NCI-H2081 treated with DMSO at 0.1 percent for 48 hours (cell line): ENCODE measurements around the gene GNG14.
"Not testable (repeated sequence)": the region's sequence is repeated elsewhere in the genome, so short reads cannot be mapped to it uniquely, and the experiment has no call there.

Experiments used
- DNase-seq: peaks from one replicate; lab custom pipeline; 2025; lab: John Stamatoyannopoulos, UW

The GNG14 gene

DNA sequence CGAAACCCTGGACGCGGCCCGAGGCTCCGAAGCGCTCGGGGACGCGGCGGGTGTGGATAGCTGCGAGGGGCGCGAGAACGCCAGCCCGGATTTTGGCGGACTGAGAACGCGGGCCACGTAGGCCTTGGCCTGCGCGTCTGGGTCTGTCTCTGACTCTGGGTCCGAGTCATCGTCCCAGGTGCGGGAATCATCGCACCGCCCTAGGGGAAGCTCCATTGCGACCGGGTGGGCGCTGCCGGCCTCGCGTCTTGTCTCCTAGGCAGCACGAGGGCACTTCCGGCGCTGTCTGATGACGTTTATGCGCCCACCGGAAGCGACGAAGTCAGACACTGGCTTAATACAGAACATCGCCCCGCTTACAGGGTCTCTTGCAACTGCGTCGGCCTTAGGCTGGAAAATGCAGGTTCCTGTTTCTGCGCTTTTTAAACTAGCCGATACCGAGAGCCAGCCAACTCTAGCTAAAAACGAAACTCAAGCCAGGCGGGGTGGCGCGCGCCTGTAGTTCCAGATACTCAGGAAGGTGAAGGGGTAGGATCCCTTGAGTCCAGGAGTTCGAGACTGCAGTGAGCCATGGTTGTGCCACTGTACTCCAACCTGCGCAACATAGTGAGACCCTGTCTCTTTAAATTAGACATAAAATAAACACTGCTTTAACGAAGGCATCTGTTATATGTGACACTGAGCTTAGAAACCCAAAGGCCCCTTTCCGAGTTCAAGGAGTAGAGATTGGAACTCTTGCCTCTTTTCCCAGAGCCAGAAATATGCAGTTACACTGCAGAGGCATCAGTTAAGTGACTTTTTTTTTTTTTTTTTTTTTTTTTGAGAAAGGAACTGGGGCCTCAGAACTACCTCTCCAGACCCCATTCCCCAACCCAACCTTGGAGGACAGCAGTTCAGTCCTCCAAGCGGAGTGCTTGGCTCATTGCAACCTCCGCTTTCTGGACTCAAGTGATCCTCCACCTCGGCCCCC lies 8.9 kb downstream of the GNG14 start, which contains the start of gene FBXW9:
TSS of gene FBXW9 (minus strand) at position 266 of the 970 bp plus-strand sequence. CDS start at position 216, 50 bp downstream.
- peak; percentile 3 for DNase-seq

DNA sequence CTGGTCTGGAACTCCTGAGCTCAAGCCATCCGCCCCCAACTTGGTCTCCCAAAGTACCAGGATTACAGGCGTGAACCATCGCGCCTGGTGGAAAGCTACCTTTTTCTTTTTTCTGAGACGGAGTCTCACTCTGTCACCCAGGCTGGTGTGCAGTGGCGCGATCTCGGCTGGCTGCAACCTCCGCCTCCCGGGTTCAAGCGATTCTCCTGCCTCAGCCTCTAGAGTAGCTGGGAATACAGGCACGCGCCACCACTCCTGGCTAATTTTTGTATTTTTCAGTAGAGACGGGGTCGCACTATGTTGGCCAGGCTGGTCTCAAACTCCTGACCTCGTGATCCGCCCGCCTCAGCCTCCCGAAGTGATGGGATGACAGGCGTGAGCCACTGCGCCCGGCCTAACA lies 9.6 kb downstream of the GNG14 start:
- DNase-seq: not testable (repeated sequence)

DNA sequence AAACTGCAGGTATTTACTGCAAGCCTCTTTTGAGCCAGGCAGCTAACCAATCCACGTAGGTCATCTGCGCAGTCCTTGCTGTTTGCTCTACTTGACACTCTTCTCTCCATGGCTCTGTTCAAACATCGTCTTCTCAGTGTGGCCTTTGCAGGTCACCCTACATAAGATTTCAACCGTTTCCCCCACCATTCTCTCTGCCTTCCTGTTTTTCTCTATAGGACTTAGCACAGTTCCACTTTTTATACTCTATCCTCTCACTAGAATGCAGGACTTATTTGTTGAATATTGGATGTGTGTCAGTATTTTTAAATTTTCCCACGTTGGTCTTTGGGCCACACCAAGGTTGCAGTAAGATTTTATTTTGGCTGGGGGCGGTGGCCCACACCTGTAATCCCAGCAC lies 10.3 kb downstream of the GNG14 start:
- no peak for DNase-seq

DNA sequence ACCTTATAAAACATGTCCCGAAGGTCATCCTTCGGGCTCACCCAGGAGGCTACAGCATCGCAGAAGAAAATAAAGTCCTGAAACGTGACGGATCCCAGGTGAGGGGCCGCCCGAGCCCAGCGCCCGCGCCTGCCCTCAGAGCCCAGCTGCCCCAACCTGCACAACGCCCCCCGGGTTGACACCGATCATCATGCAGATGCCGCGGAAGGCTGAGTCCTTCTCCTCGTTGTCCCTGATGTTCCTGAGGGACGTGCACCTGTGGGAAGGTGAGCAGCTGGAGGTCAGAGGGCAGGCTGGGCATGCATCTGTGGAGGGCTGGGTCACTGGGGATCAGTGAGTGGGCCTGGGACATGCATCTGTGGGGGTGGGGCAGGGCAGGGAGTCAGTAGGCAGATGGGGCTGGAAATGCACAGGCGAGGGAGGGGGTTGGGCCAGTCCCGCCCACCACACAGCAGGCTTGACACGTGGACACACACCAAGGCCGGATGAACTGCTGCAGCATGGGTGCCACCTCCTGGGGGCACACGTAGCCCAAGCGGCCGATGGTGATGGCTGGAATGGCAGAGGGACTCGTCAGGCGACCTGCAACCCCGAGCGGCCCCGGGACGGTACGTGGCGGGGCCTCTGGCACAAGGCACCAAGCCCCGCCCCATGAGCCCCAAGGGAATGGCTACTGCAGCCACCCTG lies 13.9 kb downstream of the GNG14 start:
- DNase-seq: no peak

DNA sequence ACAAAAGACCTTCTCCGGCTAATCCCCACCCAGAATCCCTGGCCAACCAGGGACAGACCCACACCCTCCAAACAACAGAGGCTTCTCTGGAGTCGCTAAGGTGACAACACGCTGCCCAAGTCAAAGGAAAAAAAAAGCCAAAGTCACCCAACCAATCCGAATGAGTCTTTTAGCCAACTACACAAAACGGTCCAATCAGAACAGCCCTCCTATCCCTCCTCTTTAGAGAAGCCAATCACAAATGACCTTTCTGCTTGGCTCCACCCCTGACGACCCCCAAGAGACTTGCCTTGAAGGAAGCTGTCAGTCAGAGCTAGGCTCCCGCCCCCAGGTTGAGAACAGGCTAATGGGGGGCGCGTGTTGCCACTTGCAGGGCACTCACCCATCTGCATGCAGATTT lies 15.2 kb downstream of the GNG14 start:
- DNase-seq: no peak

DNA sequence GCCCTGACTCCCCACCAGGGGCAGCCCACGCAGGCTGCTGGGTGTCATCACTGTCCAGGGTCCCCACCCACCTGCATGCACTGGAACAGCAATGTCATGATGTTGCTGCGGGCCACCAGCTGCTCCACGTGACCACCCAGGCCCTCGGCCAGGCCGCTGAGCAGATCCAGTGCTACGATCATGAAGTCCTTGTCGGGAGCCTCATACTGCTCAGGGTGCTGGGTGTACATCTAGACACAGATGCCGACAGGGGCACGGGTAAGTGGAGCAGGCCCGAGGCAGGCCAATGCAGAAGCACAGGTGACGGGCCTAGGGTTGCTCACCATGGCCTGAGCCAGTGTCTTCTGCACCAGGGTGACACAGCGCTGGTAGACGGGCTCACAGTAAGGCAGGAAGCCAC lies 17.4 kb downstream of the GNG14 start:
- DNase-seq: no peak

DNA sequence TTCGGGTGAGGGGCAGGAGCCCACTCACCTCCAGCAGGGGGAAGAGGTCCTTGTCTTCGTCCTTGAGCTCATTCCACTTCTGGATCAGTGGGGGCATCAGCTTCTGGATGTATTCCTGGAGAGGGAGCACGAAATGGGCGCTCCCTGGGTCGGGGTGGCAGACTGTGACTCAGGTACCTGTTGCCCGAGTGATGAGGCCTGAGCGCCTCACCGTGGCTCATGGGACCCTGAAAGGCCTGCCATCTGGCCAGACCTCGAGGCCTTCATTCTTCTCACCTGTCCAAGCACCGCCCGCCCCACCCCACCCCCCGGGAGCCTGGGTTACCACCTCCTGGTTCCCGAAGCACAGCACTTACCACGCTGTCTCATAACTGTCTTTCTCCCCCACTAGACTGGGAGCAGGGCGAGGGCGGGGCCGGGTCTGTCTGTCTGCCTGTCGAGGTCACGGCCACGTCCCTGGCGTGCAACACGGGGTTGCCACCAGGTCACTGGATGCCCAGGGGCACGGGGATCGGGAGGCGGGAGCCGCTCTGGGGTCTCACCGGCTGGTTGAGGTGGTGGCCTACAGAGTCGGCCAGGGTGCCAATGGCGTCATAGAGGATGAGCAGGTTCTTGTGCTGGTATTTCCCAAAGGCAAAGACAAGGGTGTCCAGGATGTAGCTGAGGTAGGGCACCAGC lies 18.0 kb downstream of the GNG14 start:
- no peak for DNase-seq

DNA sequence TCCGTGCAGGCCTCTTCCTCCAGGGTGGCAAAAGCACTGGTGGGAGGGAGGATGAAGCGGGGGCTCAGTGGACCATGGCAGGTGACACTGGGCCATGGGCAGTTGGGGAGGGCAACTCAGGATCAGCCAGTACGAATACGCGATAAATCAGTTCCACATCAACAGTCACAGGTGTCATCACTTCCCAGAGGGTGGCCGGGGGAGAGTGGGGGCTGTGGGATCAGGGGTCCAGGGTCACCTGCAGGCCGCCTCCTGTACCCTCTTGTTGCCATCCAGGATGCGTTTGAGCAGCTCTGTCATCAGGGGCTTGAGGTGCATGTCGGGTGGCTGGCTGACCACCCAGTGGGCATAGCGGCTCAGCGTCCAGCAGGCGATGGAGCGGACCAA lies 18.5 kb downstream of the GNG14 start:
- DNase-seq: no peak

DNA sequence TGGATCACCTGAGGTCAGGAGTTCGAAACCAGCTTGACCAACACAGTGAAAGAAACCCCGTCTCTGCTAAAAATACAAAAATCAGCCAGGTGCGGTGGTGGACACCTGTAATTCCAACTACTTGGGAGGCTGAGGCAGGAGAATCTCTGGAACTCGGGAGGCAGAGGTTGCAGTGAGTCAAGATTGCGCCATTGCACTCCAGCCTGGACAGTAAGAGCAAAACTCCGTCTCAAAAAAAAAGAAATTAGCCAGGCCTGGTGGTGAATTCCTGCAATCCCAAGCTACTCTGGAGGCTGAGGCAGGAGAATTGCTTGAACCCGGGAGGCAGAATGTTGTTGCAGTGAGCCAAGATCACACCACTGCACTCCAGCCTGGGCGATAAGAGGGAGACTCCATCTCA lies 20.8 kb downstream of the GNG14 start:
- no peak for DNase-seq

DNA sequence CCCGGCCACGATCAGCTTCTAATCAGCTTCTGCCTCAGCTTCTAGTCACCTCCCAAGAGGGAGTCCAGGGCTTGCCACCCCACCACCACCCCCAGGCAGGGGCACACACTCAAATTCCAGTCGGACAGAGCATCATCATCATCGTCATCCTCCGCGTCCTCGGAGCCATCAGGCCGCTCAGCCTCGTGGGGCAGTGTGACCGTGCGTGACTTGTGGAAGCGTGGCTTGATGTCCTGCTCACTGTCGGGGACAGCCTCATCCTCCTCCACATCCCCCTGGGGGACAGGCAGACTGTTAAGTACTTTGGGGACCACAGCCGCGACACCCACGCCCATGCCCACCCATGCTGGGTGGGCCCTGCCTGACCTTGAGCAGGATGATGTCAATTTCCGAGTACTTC lies 23.4 kb downstream of the GNG14 start:
- DNase-seq: no peak

DNA sequence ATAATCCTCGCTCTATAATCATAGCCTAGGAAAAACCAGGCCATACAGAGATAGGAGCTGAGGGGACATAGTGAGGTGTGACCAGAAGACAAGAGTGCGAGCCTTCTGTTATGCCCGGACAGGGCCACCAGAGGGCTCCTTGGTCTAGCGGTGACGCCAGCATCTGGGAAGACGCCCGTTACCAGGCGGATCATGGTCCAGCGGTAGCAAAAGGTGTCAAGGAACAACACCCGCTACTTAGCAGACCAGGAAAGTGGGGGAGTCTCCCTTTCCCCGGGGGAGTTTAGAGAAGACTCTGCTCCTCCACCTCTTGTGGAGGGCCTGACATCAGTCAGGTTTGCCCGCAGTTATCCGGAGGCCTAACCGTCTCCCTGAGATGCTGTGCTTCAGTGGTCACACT lies 24.3 kb downstream of the GNG14 start:
- not testable (repeated sequence) for DNase-seq

DNA sequence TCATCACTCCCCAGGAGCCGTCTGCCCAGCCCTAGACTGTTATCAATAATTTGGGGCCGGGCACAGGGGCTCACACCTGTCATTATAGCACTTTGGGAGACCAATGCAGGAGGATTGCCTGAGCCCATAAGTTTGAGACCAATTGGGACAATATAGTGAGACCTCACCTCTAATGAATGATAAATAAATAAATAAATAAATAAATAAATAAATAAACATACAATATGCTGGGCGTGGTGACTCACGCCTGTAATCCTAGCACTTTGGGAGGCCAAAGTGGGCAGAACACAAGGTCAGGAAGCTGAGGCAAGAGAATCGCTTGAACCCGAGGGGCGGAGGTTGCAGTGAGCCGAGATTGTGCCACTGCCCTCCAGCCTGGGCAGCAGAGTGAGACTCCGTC lies 25.5 kb downstream of the GNG14 start:
- not testable (repeated sequence) for DNase-seq

DNA sequence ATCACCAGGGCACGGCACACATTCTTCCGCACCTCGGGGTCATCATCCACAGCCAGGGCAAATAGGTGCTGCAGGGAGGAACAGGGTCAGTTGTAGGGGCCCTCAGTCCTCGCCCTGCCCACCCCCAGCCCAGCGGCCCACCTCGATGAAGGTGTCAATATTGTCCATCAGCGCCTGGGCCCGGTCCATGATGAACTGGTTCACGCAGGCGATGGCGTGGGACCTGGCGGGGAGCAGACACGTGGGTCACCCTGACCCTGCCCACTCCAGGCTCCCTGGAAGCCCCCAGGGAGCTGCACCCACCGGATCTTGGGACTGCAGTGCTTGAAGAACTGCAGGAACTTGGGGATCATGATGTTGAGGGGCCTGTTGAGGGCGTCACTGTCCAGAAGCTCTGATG lies 27.3 kb downstream of the GNG14 start:
- no peak for DNase-seq

DNA sequence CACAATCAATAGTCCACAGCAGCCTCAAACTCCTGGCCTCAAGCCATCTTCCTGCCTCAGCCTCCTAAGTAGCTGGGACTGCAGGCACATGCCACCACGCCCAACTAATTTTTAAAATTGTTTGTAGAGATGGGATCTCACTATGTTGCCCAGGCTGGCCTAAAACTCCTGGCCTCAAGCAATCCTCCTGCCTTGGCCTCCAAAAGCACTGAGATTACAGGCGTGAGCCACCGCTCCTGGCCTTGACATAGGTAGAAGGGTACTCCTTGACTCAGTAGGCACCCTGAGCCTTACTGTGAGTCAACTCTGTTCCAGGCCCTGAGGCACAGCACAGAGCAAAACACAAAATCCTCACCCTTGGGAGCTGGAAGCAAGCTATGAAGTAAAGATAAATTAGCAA lies 28.1 kb downstream of the GNG14 start:
- DNase-seq: no peak

DNA sequence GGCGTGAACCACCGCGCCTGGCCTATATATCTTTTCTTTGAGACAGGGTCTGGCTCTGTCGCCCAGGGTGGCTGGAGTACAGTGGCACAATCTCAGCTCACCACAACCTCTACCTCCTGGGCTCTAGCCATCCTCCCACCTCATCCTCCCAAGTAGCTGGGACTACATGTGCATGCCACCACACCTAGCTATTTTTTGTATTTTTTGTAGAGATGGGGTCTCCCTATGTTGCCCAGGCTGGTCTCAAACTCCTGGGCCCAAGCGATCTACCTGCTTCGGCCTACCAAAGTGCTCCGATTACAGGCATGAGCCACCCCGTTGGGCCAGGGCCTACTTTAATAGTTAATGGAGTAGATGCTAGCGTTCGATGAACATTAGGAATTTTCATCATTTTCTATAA lies 32.5 kb downstream of the GNG14 start:
- DNase-seq: no peak

DNA sequence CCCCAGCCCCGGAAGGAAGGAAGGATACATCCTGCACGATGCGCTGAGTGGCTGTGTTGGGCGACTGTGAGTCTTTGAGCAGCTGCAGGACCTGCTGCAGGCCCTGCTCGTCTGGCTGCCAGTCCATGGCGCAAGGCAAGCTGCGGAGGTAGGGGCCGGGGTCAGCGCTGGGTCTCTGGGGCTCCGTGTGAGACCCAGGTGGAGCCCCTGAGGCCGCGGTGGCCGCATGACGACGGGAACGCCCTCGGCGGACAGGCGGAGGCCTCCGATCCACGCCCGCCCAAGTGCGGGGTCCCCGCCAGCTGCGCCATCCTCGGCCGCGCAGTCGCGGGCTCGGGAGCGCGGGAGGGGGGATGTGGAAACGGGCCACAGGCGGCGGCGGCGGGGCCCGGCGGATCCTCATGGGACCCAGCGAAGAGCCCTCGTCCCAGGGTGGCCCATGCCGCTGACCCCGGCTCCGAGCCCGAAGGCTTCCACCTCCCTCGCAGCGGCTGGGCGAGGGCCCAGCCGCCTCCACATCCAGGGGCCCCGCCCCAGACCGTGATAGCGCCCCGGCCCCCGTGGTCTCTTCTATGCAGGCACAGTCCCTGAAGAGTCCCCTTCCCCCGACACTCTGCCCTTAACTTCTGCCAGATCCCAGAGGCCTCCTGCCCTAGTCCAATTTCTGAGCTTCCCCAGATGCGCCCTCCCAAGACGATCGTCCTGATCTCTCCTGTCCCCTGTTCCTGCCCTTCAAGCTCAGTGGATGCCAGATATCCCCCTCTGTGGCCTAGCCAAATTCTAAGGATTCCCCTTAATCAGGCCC lies 33.3 kb downstream of the GNG14 start:
- no peak for DNase-seq

DNA sequence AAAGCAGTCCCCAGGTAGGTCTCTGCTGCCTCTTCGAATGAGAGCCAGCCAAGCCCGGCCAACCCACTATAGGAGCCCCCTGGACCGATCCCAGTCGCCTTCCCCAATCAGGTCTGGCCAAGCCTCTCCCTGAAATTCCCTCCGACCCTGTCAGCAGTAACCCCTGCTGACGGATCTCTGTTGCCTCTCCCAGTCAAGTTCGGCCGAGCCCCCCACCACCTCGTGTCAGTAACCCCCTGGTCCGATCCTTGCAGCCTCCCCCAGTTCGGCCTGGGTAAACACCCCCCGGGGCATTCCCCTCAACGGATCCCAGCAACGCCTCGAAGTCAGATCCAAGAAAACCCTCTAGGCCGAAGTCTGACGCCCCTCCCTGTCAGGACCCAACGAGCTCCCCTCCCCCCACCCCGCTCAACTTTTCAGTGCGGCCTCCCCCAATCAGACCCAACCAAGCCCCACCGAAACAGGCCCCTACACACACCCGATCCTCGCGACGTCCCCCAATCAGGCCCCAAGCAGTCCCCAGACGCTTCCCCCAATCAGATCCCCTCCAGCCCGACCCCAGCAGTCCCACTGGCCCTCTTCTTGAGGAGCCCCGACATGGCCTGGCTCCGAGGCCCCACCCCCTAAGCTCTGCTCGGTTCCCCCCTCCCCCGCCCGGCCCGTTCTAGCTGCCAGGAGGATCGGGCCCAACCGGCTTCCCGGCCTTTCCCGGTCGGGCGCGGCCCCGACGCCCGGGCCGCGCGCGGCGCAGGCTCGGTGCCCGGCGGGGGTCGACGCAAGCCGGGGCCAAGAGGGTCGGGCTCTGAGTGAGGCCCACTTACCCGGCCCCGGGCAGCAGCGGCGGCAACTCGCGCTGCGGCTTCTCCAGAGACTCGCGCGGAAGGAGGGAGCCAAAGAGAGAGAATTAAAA lies 34.1 kb downstream of the GNG14 start:
- DNase-seq: no peak

DNA sequence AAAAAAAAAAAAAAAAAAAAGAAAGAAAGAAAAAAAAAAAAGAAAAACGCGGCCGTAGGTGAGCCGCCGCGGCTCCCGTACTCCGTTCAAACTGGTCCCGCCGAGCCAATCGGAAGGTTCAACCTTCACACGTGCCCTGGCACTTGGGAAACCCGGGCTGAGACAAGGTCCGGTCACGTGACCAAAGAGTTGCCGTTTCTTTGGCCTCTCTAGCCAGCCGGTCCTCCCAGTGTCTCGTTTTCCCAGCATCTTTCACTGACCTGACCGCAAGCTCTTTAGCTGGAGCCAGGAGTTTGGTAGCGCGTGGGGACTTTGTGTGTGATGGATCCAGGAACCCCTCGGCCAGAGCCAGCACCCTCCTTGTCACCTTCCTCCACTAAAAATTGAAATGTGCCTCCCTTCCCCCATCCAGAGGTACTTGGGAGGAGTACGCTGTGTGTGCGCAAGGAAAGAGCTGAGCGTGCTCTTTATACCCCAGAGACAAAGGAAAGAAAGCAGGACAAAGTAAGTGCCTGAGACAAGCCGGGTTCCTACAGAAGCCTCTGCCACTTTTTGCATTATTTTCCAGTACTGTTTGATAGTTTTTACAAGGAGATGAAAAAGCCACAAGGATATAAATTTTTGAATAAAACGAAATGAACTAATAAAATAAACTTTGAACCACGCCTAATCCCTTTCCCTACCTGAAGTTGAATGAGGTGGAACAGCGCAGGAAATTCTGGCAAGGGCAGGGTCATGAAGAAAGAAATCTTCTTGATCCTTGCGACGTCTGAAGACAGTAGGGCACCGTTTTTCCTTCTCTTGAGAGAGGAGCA lies 35.0 kb downstream of the GNG14 start:
- DNase-seq: peak; percentile 93

DNA sequence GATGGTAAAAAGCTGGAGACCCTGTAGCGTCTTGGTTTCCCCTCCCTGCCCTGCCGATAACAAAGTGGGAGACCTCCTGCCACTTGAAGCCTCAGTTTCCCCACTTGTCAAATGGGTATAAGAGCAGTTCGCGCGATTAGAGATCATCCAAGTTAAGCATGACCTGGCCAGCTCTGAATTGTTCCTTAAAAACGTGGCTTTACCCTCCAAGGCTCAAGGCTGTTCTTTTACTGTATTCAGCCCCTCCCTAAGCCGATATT lies 35.5 kb downstream of the GNG14 start:
- DNase-seq: no peak
